WI38 (cell line): Measurements from ENCODE around the gene COL1A2.

Source experiments
- H3K4me3 ChIP-seq: 2 replicates; pipeline ENCODE4 v1.5.1; 2011; ENCODE audit warnings: low read depth, mild to moderate bottlenecking, control low read depth, low read length
- TF ChIP-seq, protein P1 (sequence below): IDR thresholded peaks from 2 replicates; pipeline ENCODE4 v1.5.1; 2012; ENCODE audit warnings: low read depth, mild to moderate bottlenecking, control low read depth, low read length

COL1A2 gene

DNA sequence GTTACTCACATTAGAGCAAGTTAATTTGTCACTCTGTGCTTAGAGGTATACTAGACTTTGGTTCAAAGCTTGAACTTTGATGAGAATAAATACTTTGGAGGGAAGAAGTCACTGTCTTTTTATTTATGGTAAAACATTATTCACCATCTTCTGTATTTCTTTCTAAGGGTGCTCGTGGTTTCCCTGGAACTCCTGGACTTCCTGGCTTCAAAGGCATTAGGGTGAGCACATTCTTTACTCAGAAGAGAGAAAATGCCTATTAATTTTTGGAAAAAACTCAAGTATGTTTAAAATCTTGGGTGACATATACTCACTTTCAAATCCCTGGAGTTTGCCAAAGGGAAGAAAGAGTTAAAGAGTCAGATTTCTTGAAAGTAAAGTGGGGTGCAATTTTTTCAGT lies 10.8 kb downstream of the COL1A2 start:
- TF ChIP-seq, protein P1, sequence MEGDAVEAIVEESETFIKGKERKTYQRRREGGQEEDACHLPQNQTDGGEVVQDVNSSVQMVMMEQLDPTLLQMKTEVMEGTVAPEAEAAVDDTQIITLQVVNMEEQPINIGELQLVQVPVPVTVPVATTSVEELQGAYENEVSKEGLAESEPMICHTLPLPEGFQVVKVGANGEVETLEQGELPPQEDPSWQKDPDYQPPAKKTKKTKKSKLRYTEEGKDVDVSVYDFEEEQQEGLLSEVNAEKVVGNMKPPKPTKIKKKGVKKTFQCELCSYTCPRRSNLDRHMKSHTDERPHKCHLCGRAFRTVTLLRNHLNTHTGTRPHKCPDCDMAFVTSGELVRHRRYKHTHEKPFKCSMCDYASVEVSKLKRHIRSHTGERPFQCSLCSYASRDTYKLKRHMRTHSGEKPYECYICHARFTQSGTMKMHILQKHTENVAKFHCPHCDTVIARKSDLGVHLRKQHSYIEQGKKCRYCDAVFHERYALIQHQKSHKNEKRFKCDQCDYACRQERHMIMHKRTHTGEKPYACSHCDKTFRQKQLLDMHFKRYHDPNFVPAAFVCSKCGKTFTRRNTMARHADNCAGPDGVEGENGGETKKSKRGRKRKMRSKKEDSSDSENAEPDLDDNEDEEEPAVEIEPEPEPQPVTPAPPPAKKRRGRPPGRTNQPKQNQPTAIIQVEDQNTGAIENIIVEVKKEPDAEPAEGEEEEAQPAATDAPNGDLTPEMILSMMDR, result no peak
- no peak overlapping the region for H3K4me3 ChIP-seq

DNA sequence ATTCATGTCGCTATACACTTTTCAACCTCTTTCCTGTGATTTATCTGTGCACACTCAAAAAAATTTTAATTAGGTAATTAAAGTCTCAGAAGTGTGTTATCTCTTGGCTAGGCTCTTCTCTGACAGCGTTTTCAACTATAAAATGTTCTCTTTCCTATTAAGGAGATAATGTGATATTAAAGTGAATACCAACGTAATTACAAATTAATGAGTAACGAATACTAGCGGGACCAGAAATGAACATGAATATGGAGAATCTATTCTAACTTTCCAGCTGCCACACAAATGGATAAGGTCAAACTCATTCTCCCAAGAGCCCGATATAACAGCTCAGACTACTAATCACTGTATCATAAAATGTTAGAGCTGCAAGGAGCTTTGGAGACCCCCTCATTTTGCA lies 12.0 kb downstream of the COL1A2 start:
- H3K4me3 ChIP-seq, result no peak overlapping the region
- TF ChIP-seq, protein P1, result no peak

DNA sequence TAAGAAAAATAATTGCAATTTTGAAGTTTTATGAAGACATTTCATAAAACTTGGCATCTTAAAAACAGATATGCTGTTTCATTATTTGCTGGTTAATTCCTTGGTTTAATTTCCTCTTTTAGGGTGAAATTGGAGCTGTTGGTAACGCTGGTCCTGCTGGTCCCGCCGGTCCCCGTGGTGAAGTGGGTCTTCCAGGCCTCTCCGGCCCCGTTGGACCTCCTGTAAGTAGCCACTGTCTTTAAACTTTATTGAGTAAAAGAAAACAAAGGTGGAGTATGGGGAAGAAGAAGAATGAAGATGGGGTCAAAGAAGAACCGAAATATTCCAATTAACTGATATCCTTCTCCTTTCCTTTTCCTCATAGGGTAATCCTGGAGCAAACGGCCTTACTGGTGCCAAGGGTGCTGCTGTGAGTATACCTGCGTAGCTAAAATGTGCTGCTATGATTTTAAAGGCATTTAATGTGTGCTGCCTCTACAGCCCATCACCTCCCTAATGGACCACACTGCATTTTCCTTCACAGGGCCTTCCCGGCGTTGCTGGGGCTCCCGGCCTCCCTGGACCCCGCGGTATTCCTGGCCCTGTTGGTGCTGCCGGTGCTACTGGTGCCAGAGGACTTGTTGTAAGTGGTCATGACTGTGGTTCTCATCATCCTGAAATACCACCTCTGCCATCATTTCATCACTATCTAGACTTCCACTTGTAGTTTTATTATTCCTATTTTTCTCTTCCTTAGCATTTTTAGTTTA lies 14.7 kb downstream of the COL1A2 start:
- H3K4me3 ChIP-seq, result no peak overlapping the region
- TF ChIP-seq, protein P1, result no peak

DNA sequence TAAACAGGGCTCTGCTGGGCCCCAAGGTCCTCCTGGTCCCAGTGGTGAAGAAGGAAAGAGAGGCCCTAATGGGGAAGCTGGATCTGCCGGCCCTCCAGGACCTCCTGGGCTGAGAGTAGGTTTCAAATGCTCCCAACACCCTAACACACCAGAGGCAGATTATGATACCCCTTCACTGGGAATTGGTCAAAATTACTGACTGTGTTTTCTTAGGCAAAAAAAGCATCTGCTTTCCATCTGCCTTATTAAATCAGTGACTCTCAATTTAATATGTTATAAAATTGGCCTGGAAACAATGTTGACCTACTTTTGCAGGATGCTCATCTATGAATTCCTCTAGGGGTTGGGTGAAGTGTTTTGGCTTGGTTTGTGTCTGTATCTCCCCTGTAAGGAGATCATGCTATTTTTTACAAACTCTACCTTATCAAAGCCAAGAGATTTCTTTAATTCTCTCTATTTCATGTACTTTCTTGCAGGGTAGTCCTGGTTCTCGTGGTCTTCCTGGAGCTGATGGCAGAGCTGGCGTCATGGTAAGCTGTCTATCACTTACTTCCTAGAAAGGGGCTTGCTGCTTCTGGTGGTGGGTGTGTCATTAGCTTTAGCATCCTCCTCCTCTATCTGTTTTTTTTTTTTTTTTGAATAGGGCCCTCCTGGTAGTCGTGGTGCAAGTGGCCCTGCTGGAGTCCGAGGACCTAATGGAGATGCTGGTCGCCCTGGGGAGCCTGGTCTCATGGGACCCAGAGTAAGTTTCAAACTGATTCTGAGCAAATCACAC lies 15.9 kb downstream of the COL1A2 start:
- TF ChIP-seq, protein P1, result no peak
- H3K4me3 ChIP-seq, result no peak overlapping the region

DNA sequence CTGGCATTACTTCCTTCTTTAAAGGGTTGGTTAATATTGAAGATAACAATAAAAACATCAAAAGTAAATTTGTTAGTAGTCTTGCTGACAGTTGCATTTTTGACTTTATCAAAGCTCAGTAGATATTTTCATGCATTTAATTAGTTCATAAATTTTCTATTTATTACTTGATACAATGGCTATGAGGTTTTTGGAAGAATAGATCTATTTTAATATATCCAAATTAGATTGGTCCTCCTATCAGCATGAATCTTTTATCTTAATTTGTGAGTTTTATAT lies 16.4 kb downstream of the COL1A2 start:
- no peak overlapping the region for H3K4me3 ChIP-seq
- TF ChIP-seq, protein P1, result no peak

DNA sequence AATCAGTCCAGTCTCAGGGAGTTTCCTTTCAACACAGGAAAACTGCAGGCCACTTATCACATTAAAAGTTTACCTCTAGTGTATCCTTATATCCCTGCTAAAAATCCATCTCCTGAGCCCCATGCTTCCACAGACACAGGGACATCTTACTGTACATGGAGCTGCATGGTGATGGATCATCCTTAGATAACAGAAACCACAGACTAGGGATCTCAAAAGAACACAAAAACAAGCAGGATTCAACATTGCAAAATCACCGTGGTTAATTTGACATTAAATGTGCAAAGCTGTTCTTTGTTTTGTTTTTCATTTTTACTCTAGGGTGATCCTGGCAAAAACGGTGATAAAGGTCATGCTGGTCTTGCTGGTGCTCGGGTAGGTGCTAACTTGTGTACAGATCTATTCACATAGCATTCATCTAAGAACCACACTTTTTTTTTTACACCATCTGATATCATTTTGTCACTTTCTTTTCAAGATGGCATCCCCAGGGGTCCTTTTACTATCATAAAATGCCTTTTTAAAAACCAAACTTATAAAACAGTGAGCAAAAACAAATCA lies 18.1 kb downstream of the COL1A2 start:
- H3K4me3 ChIP-seq, result no peak overlapping the region
- TF ChIP-seq, protein P1, result no peak

DNA sequence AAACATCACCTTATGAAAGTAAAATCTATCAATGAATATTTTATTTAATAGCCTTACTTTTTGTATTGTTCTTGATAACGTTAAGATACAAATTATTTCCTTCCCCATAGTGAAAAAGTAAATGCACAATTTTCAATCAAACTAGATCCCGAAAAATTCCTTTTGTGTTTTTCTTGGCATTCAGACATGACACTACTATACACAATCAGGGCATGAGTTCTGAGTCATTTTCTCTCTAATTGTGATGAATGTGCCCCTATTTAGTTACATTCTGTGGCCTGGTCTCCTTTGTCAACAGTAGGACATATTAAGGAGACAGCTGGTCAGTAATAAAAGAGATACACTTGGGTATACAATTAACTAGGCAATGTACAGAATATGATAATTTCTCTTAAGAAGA lies 19.8 kb downstream of the COL1A2 start:
- TF ChIP-seq, protein P1, result no peak
- H3K4me3 ChIP-seq, result no peak overlapping the region
